HL-60 (cell line): Measurements from ENCODE around the gene VSIG10L2.

Experiments used
- GABPA ChIP-seq: IDR thresholded peaks from 2 replicates; pipeline ENCODE4 v1.6.1; 2012; ENCODE audit warnings: low read depth
- POLR2AphosphoS5 ChIP-seq: IDR thresholded peaks from 2 replicates; pipeline ENCODE4 v1.6.1; 2012; ENCODE audit warnings: low read depth
- SPI1 ChIP-seq: IDR thresholded peaks from 2 replicates; pipeline ENCODE4 v1.6.1; 2012; ENCODE audit warnings: low read depth, mild to moderate bottlenecking, borderline replicate concordance
- TF ChIP-seq, protein P1 (sequence below): IDR thresholded peaks from one replicate; pipeline ENCODE4 v1.5.1; 2011; ENCODE audit warnings: low read length, control low read depth, inconsistent platforms; ENCODE audit not compliant: insufficient read depth

DNA sequence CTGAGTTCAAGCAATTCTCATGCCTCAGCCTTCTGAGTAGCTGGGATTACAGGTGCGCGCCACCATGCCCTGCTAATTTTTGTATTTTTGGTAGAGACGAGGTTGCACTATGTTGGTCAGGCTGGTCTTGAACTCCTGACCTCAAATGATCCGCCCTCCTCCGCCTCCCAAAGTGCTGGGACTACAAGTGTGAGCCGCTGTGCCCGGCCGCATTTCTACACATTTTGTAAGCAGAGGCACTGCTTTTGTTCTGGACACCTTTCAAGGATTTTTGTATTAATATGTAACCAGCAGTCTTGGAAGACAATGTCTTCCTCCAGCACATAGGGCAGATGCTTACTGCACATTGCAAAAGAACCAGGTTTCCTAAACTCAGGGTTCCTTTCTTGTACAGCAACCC lies 11.4 kb upstream of the VSIG10L2 start:
- TF ChIP-seq, protein P1, sequence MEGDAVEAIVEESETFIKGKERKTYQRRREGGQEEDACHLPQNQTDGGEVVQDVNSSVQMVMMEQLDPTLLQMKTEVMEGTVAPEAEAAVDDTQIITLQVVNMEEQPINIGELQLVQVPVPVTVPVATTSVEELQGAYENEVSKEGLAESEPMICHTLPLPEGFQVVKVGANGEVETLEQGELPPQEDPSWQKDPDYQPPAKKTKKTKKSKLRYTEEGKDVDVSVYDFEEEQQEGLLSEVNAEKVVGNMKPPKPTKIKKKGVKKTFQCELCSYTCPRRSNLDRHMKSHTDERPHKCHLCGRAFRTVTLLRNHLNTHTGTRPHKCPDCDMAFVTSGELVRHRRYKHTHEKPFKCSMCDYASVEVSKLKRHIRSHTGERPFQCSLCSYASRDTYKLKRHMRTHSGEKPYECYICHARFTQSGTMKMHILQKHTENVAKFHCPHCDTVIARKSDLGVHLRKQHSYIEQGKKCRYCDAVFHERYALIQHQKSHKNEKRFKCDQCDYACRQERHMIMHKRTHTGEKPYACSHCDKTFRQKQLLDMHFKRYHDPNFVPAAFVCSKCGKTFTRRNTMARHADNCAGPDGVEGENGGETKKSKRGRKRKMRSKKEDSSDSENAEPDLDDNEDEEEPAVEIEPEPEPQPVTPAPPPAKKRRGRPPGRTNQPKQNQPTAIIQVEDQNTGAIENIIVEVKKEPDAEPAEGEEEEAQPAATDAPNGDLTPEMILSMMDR, result no peak
- TF ChIP-seq GABPA (no peak), POLR2AphosphoS5 (no peak), SPI1 (no peak)
